ENCODE results near the gene SCLY.

Gene SCLY

GRCh38 chr2:238102865-238103264 is 42.1 kb downstream of the SCLY start:
- no CpG with 5 or more reads among the region's 10 CpGs for WGBS (ENCODE audit: insufficient coverage, insufficient read length)

GRCh38 chr2:238103465-238104225 is 42.8 kb downstream of the SCLY start:
- Histone ChIP-seq H3K27me3 (ENCODE audit: control insufficient read depth, insufficient read depth, low read length) (no peaks in the 10 kb centered on the region), H3K4me1 (ENCODE audit: control insufficient read depth, insufficient read depth, low read length) (peaks cover 3% of the 10 kb centered on the region; the same call in 1 of the 2 replicates), H3K36me3 (ENCODE audit: control insufficient read depth, insufficient read depth, low read length) (no peaks in the 10 kb centered on the region), H3K27ac (ENCODE audit: low read length) (no peak overlapping the region), H3K9me3 (ENCODE audit: control insufficient read depth, insufficient read depth, low read length) (no peaks in the 10 kb centered on the region), H3K4me3 (ENCODE audit: low read length) (no peak overlapping the region)
- DNase-seq (ENCODE audit: low read depth, low spot score), result no peak
- WGBS (ENCODE audit: insufficient coverage, insufficient read length), result no CpG with 5 or more reads among the region's 18 CpGs

More at GRCh38 chr2:238102865-238103264, 42.1 kb downstream of the SCLY start:
- Histone ChIP-seq H3K27ac (ENCODE audit: low read length) (no peak overlapping the region), H3K27me3 (ENCODE audit: control insufficient read depth, insufficient read depth, low read length) (no peaks in the 10 kb centered on the region), H3K4me3 (ENCODE audit: low read length) (no peak overlapping the region), H3K4me1 (ENCODE audit: control insufficient read depth, insufficient read depth, low read length) (peaks cover 6% of the 10 kb centered on the region), H3K36me3 (ENCODE audit: control insufficient read depth, insufficient read depth, low read length) (peaks cover 2% of the 10 kb centered on the region; the same call in 1 of the 2 replicates), H3K9me3 (ENCODE audit: control insufficient read depth, insufficient read depth, low read length) (no peaks in the 10 kb centered on the region)
- DNase-seq (ENCODE audit: low read depth, low spot score), result no peak

- no peak overlapping the region for H3K4me3 ChIP-seq (ENCODE audit: low read length)
- no peaks in the 10 kb centered on the region for H3K36me3 ChIP-seq (ENCODE audit: control insufficient read depth, insufficient read depth, low read length)
- H3K27ac ChIP-seq (ENCODE audit: low read length), result no peak overlapping the region
- peaks cover 3% of the 10 kb centered on the region; the same call in 1 of the 2 replicates for H3K4me1 ChIP-seq (ENCODE audit: control insufficient read depth, insufficient read depth, low read length)
- H3K9me3 ChIP-seq (ENCODE audit: control insufficient read depth, insufficient read depth, low read length), result no peaks in the 10 kb centered on the region
- H3K27me3 ChIP-seq (ENCODE audit: control insufficient read depth, insufficient read depth, low read length), result no peaks in the 10 kb centered on the region
- DNase-seq (ENCODE audit: low read depth, low spot score), result no peak
- no CpG with 5 or more reads among the region's 14 CpGs for WGBS (ENCODE audit: insufficient coverage, insufficient read length)
Measured at GRCh38 chr2:238104226-238104690, 43.5 kb downstream of the SCLY start.

- DNase-seq (ENCODE audit: low read depth, low spot score), result no peak
- WGBS (ENCODE audit: insufficient coverage, insufficient read length), result no CpG with 5 or more reads among the region's 21 CpGs
Measured at GRCh38 chr2:238104691-238105371, 44.0 kb downstream of the SCLY start.

GRCh38 chr2:238105506-238106338 is 44.9 kb downstream of the SCLY start:
- Histone ChIP-seq H3K4me1 (ENCODE audit: control insufficient read depth, insufficient read depth, low read length) (peaks cover 3% of the 10 kb centered on the region; the same call in 1 of the 2 replicates), H3K36me3 (ENCODE audit: control insufficient read depth, insufficient read depth, low read length) (no peaks in the 10 kb centered on the region), H3K9me3 (ENCODE audit: control insufficient read depth, insufficient read depth, low read length) (no peaks in the 10 kb centered on the region), H3K4me3 (ENCODE audit: low read length) (no peak overlapping the region), H3K27me3 (ENCODE audit: control insufficient read depth, insufficient read depth, low read length) (no peaks in the 10 kb centered on the region), H3K27ac (ENCODE audit: low read length) (no peak overlapping the region)
- DNase-seq (ENCODE audit: low read depth, low spot score), result no peak
- WGBS (ENCODE audit: insufficient coverage, insufficient read length), result no CpG with 5 or more reads among the region's 28 CpGs

More at GRCh38 chr2:238104691-238105371, 44.0 kb downstream of the SCLY start:
- Histone ChIP-seq H3K27ac (ENCODE audit: low read length) (no peak overlapping the region), H3K4me1 (ENCODE audit: control insufficient read depth, insufficient read depth, low read length) (peaks cover 3% of the 10 kb centered on the region; the same call in 1 of the 2 replicates), H3K27me3 (ENCODE audit: control insufficient read depth, insufficient read depth, low read length) (no peaks in the 10 kb centered on the region), H3K36me3 (ENCODE audit: control insufficient read depth, insufficient read depth, low read length) (no peaks in the 10 kb centered on the region), H3K4me3 (ENCODE audit: low read length) (no peak overlapping the region), H3K9me3 (ENCODE audit: control insufficient read depth, insufficient read depth, low read length) (no peaks in the 10 kb centered on the region)

GRCh38 chr2:238106339-238106697 is 45.5 kb downstream of the SCLY start:
- Histone ChIP-seq H3K9me3 (ENCODE audit: control insufficient read depth, insufficient read depth, low read length) (no peaks in the 10 kb centered on the region), H3K27me3 (ENCODE audit: control insufficient read depth, insufficient read depth, low read length) (no peaks in the 10 kb centered on the region), H3K4me3 (ENCODE audit: low read length) (no peak overlapping the region), H3K36me3 (ENCODE audit: control insufficient read depth, insufficient read depth, low read length) (no peaks in the 10 kb centered on the region), H3K4me1 (ENCODE audit: control insufficient read depth, insufficient read depth, low read length) (peaks cover 3% of the 10 kb centered on the region; the same call in 1 of the 2 replicates), H3K27ac (ENCODE audit: low read length) (no peak overlapping the region)
- no CpG with 5 or more reads among the region's 13 CpGs for WGBS (ENCODE audit: insufficient coverage, insufficient read length)
- DNase-seq (ENCODE audit: low read depth, low spot score), result no peak

GRCh38 chr2:238106698-238107524 is 46.1 kb downstream of the SCLY start:
- no peak overlapping the region for H3K27ac ChIP-seq (ENCODE audit: low read length)
- DNase-seq (ENCODE audit: low read depth, low spot score), result no peak
- no peak overlapping the region for H3K4me3 ChIP-seq (ENCODE audit: low read length)

GRCh38 chr2:238107525-238108422 is 47.0 kb downstream of the SCLY start:
- Histone ChIP-seq H3K27ac (ENCODE audit: low read length) (no peak overlapping the region), H3K36me3 (ENCODE audit: control insufficient read depth, insufficient read depth, low read length) (no peaks in the 10 kb centered on the region), H3K4me1 (ENCODE audit: control insufficient read depth, insufficient read depth, low read length) (0 out of 2 replicates have a peak, but pooled peaks cover 3% of the 10 kb centered on the region), H3K27me3 (ENCODE audit: control insufficient read depth, insufficient read depth, low read length) (no peaks in the 10 kb centered on the region), H3K4me3 (ENCODE audit: low read length) (no peak overlapping the region), H3K9me3 (ENCODE audit: control insufficient read depth, insufficient read depth, low read length) (no peaks in the 10 kb centered on the region)
- no peak for DNase-seq (ENCODE audit: low read depth, low spot score)
- no CpG with 5 or more reads among the region's 28 CpGs for WGBS (ENCODE audit: insufficient coverage, insufficient read length)

More at GRCh38 chr2:238106698-238107524, 46.1 kb downstream of the SCLY start:
- Histone ChIP-seq H3K27me3 (ENCODE audit: control insufficient read depth, insufficient read depth, low read length) (no peaks in the 10 kb centered on the region), H3K4me1 (ENCODE audit: control insufficient read depth, insufficient read depth, low read length) (peaks cover 3% of the 10 kb centered on the region; the same call in 1 of the 2 replicates), H3K36me3 (ENCODE audit: control insufficient read depth, insufficient read depth, low read length) (no peaks in the 10 kb centered on the region), H3K9me3 (ENCODE audit: control insufficient read depth, insufficient read depth, low read length) (no peaks in the 10 kb centered on the region)
- whole genome bisulfite sequencing (ENCODE audit: insufficient coverage, insufficient read length), result no CpG with 5 or more reads among the region's 28 CpGs
